Right lobe of liver (tissue), 4 donors: Measurements from ENCODE around the gene NPHP3.

Source experiments
- CTCF ChIP-seq, 4 donors: fragments of 200-600 bp in 3 of 4; fragments of 450-650 bp in 1 of 4; IDR thresholded peaks; one replicate each; pipeline versions ENCODE4 v1.5.1 to v1.8.0; 2016 to 2022; ENCODE audit warnings: antibody characterized with exemption in 4 of 4, mild to moderate bottlenecking in 2 of 4
- POLR2A ChIP-seq: fragments of 450-650 bp; IDR thresholded peaks from one replicate; pipeline ENCODE4 v1.6.1; 2017; ENCODE audit warnings: antibody characterized with exemption, mild to moderate bottlenecking
- donor health status: DM: no; HTN: no; CAD: no.
- donor health status: DM: no; HTN: no; CAD: no.
- donor health status: DM: no; HTN: yes; CAD: no.

GRCh38 chr3:132637590-132637989, 84.6 kb downstream of the NPHP3 start:
- TF ChIP-seq CTCF (IDR thresholded peaks at IDR 0.05) (no peak), POLR2A (no peak)
